Epithelial cell of proximal tubule (primary cell): ENCODE results near the gene ZRANB1. TPM values are rescaled to one million over a fixed set of nuclear protein-coding genes. Genes with fewer than 3 reads are reported as not detected.

Experiments used
- DNase-seq: peaks from one replicate; pipeline ENCODE4 v3.0.0-alpha.2; 2011; ENCODE audit warnings: low read depth
- H3K4me3 ChIP-seq: 2 replicates; pipeline ENCODE4 v1.5.1; 2011; ENCODE audit warnings: low read depth, mild to moderate bottlenecking, low read length
- CTCF ChIP-seq: conservative IDR thresholded peaks from 2 replicates; pipeline ENCODE4 v1.5.1; 2012; ENCODE audit warnings: low read depth, mild to moderate bottlenecking, low read length
- total RNA-seq: library from RNA; depleted of rRNA; stranded (reverse); fragments of >200 nt; gene quantifications from 2 replicates; pipeline ENCODE4 v1.2.3, GENCODE V29; 2015

Gene ZRANB1
- total RNA-seq, 1 donor from 2014 or later = 13.9 TPM

GRCh38 chr10:125001313-125002046 is 59.6 kb downstream of the ZRANB1 start:
- H3K4me3 ChIP-seq = no peak overlapping the region
- TF ChIP-seq CTCF = no peak
- DNase-seq = no peak

GRCh38 chr10:125002047-125002422 is 60.1 kb downstream of the ZRANB1 start:
- no peak for DNase-seq
- no peak overlapping the region for H3K4me3 ChIP-seq
- no peak for TF ChIP-seq CTCF

GRCh38 chr10:125002423-125003145 is 60.7 kb downstream of the ZRANB1 start:
- H3K4me3 ChIP-seq = no peak overlapping the region
- no peak for DNase-seq
- TF ChIP-seq CTCF = no peak

GRCh38 chr10:125003146-125003900 is 61.4 kb downstream of the ZRANB1 start:
- H3K4me3 ChIP-seq = no peak overlapping the region
- DNase-seq = no peak
- no peak for TF ChIP-seq CTCF

GRCh38 chr10:125003901-125004467 is 62.1 kb downstream of the ZRANB1 start:
- no peak for DNase-seq
- no peak overlapping the region for H3K4me3 ChIP-seq
- TF ChIP-seq CTCF = no peak

- no peak for TF ChIP-seq CTCF
- no peak overlapping the region for H3K4me3 ChIP-seq
- no peak for DNase-seq
Observed at GRCh38 chr10:125004571-125005311, 62.8 kb downstream of the ZRANB1 start.
